ENCODE measurements around the gene FRS2. TPM values are rescaled to one million over a fixed set of nuclear protein-coding genes. Genes with fewer than 3 reads are reported as not detected.

FRS2 gene
- total RNA-seq, 1 experiment from 2014 or later: 17.8 TPM

- DNase-seq (ENCODE audit: low spot score): no peak
Measured at GRCh38 chr12:69527506-69528272, 57.5 kb downstream of the FRS2 start.

- DNase-seq (ENCODE audit: low spot score): no peak
Measured at GRCh38 chr12:69529021-69529420, 58.8 kb downstream of the FRS2 start.

DNA sequence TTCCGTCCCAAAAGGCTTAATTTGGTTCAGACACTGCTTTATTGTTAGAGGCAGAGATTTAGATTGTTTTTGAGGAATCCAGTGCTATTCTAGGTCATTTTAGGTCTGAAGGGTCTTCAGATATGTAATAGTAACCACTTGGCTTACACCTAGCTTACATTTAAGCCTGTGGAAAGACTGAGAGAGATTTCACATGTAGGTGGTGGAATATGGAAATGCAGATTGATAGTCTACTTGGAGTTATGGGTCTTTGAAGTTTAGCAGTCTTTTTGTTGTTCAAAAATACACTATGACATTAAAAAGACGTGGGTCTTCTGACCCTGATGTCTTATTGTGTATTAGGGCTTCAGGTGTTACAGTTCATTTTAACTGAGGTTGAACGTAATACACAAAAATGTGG, 63.7 kb downstream of the FRS2 start:
- DNase-seq (ENCODE audit: low spot score): no peak

DNA sequence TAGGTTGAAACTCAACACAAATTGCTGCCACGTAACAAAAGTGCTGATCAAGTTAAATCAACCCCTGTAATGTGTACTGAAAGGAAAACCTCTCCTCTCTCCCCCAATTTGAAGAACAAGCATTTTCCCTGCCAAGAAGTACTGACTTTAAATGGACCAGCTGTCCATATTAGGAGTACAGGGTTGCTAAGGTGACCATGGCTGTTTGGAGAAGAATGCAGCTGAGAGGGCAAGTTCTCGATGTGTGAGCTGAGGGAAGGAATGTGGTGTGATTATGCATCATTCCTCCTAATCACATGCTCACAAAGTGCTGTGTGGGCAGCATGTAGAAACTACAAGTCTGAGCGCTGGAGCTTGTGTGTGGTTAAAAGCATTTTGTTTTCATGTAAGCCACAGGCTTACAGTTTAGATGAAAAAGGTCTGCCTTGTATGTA, 64.2 kb downstream of the FRS2 start:
- DNase-seq (ENCODE audit: low spot score): peak; percentile 96

GRCh38 chr12:69540987-69541386, 70.8 kb downstream of the FRS2 start:
- DNase-seq (ENCODE audit: low spot score): no peak

DNA sequence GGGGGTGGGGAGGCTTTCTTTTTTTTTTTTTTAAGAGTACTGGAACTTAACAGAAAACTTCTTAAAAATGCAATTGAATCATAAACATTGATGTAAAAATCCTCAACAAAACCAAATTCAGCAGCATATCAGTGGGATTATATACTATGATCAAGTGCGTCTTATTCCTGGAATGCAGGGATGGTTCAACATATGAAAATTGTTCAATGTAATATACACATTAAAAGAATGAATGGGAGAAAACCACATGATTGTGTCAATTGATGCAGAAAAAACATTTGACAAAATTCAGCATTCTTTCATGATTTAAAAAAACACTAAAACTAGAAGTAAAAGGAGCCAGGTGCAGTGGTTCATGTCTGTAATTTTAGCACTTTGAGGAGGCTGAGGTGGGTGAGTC, 73.9 kb downstream of the FRS2 start:
- DNase-seq (ENCODE audit: low spot score): no peak

DNA sequence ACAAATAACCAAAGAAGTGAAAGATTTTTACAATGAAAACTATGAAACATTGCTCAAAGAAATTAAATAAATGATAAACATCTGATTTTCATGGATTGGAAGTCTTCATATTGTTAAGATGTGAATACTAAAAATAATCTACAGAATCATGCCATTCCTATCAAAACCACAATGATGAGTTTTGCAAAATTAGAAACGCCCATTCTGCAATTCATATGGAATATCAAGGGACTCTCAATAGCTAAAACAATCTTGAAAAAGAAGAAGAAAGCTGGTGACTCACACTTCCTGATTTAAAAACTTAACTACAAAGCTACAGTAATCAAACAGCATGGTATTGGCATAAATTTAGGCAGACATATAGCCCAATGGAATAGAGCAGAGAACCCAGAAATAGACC, 74.9 kb downstream of the FRS2 start:
- DNase-seq (ENCODE audit: low spot score): no peak

GRCh38 chr12:69546693-69547438, 76.7 kb downstream of the FRS2 start:
- DNase-seq (ENCODE audit: low spot score): no peak

GRCh38 chr12:69548687-69549086, 78.5 kb downstream of the FRS2 start:
- DNase-seq (ENCODE audit: low spot score): no peak

GRCh38 chr12:69550569-69551350, 80.6 kb downstream of the FRS2 start:
- no peak for DNase-seq (ENCODE audit: low spot score)

DNA sequence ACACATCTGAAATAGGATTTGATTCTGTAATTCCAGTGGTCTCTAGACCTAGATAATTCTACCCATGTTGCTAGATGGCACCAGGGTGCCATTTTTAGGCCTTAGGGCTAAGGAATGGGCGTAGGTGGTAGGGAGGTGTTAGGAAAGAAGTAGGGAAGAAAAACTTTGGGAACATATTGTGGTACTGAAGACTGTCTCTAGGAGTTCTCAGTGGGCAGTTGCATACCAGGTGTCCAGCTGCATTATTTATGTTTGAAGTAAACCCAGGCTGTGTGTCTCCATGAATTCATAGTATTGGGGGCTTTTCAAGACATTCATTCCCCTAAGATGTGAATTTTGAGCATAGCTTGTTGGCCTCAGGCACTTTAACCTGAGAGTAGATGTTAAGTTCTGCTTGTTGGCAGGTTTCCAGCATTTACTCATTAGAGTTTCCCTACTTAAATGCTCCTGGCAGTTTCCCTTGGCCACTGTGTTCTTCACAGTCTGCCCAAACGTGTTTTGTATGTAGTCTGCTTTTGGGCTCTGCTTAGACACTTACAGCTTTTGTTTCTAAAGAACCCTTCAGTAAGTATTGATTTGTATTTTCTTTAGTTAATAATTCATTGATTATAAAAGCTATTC, 83.5 kb downstream of the FRS2 start:
- DNase-seq (ENCODE audit: low spot score): peak; percentile 40

- DNase-seq (ENCODE audit: low spot score): peak; percentile 49
Measured at GRCh38 chr12:69555461-69555860, 85.3 kb downstream of the FRS2 start.

DNA sequence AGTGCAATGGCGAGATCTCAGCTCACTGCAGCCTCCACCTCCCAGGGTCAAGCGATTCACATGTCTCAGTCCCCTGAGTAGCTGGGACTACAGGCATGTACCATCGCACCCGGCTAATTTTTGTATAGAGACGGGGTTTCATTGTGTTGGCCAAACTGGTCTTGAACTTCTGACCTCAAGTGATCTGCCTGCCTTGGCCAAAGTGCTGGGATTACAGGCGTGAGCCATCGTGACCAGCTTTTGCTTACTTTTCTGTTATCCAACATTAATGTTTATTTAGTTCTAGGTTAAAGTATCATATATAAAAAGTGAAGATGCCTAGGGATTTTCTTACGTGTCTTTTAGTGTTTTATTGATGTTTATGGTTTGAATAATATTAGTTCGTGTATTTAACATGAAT, 86.2 kb downstream of the FRS2 start:
- no peak for DNase-seq (ENCODE audit: low spot score)

DNA sequence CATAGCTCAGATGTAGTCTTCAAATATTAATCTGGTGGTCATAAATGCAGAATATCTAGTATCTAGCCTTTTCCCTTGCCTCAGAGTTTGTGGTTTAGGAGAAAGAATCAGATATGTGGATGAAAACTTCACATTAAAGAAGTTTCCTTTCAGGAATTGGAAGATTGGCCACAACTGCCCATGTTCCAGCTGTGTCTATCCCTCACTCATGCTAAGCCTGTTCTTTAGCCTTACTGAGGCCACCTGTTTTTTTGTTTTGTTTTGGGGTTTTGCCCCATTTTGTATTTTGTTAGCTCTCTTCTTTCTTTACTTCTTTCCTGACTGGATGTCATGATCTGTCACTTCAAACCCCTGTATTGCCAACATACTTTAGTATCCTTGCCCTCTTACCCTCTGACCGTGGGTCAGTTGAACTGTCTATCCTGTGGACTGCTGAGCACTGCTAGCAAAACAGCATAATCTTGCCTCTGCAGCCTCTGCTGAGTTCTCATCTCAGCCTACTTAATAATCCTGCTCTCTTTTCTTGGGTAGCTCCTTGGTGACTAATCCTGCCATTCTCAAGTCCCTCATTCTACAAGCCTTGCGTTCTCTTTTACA, 93.1 kb downstream of the FRS2 start:
- DNase-seq (ENCODE audit: low spot score): no peak

DNA sequence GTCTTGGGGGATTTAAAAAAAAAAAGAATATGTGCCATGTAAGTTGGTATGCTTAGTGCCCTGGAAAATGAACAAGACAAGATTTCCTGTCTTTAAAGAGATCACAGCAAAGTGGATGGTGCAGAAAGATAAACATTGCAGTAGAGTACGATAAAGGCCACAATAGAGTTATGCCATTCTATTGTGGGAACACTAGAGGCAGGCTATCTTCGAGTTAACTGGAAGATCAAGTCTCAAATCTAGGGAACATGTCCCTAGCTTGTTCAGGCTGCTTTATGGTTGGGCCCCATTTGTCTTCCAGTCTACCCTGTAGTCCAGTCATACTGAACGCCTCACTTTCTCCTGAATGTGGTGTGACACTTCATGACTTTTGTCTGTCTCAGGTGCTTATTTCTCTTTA, 96.4 kb downstream of the FRS2 start:
- no peak for DNase-seq (ENCODE audit: low spot score)

GRCh38 chr12:69569236-69569635, 99.0 kb downstream of the FRS2 start:
- no peak for DNase-seq (ENCODE audit: low spot score)

DNA sequence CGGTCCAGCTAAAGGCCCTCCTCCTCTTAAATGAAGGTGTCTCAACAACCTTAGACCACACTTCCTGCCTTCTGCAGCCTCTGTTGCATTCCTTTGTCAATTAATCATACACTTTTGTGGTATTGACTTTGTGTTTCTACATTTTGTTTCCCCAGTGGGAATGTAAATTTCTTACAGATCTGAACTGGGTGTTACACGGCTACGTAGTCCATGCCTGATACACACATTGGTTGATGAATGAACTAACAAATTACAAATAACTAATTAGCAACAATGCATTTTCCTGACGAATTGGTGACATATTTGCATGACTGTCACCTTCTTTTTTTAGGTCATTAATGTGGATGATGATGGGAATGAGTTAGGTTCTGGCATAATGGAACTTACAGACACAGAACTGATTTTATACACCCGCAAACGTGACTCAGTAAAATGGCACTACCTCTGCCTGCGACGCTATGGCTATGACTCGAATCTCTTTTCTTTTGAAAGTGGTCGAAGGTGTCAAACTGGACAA, 99.9 kb downstream of the FRS2 start:
- peak; percentile 79 for DNase-seq (ENCODE audit: low spot score)

- peak; percentile 53 for DNase-seq (ENCODE audit: low spot score)
Measured at GRCh38 chr12:69570545-69571399, 100.6 kb downstream of the FRS2 start.

DNA sequence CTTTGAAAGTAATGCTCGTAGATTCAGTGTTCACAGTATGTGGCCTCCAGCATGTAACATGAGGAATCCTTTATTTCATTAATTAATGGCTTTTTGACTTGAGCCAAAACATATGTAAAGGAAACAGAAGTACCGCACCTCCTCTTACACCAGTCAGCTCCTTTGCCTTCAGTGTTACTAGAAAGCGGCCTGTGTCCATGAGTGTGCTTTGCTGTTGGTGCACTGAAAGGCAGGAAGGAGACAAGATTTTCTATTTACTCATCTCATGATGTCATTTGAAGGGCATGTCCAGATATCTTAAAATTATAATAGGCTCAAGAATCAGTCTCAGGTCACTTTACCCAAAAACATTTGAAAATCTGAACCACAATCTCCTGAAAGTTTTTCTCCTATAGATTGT, 105.2 kb downstream of the FRS2 start:
- no peak for DNase-seq (ENCODE audit: low spot score)

GRCh38 chr12:69578283-69578682, 108.1 kb downstream of the FRS2 start:
- DNase-seq (ENCODE audit: low spot score): no peak

All from H4 (cell line).